Suprapubic skin (tissue), 4 donors: ENCODE results near the gene CXCL8. TPM values are rescaled to one million over a fixed set of nuclear protein-coding genes. Genes with fewer than 3 reads are reported as not detected.

ENCODE experiments used
- DNase-seq, 2 donors: peaks; one replicate each; pipeline ENCODE4 v3.0.0-alpha.2; 2019; ENCODE audit warnings: low spot score in 2 of 2
- H3K27ac ChIP-seq: fragments of 200-600 bp; sonication (generic); one replicate; pipeline ENCODE4 v1.5.1; 2019
- H3K27me3 ChIP-seq: fragments of 200-600 bp; sonication (generic); one replicate; pipeline ENCODE4 v1.5.1; 2019
- H3K36me3 ChIP-seq: fragments of 200-600 bp; sonication (generic); one replicate; pipeline ENCODE4 v1.5.1; 2019
- H3K4me1 ChIP-seq: fragments of 200-600 bp; sonication (generic); one replicate; pipeline ENCODE4 v1.5.1; 2019
- H3K4me3 ChIP-seq: fragments of 200-600 bp; sonication (generic); one replicate; pipeline ENCODE4 v1.5.1; 2019; ENCODE audit warnings: mild to moderate bottlenecking
- H3K9me3 ChIP-seq: fragments of 200-600 bp; sonication (generic); one replicate; pipeline ENCODE4 v1.5.1; 2019
- CTCF ChIP-seq, 2 donors: fragments of 200-600 bp in 1 of 2; fragments of 450-650 bp in 1 of 2; sonication (generic) in 1 of 2; IDR thresholded peaks; one replicate each; pipeline ENCODE4 v1.5.1; 2016 to 2019; ENCODE audit warnings: antibody characterized with exemption in 2 of 2, mild to moderate bottlenecking in 1 of 2, moderate library complexity in 1 of 2
- EP300 ChIP-seq: sonication (generic); formaldehyde crosslinking; IDR thresholded peaks from one replicate; pipeline ENCODE4 v1.6.1; 2017; ENCODE audit warnings: antibody characterized with exemption
- POLR2A ChIP-seq, 2 donors: fragments of 450-650 bp; IDR thresholded peaks; one replicate each; pipeline ENCODE4 v1.6.1; 2017; ENCODE audit warnings: antibody characterized with exemption in 2 of 2, mild to moderate bottlenecking in 2 of 2, moderate library complexity in 2 of 2
- POLR2AphosphoS5 ChIP-seq, 3 donors: sonication (generic); formaldehyde crosslinking; IDR thresholded peaks; one replicate each; pipeline ENCODE4 v1.6.1; 2017; ENCODE audit warnings: antibody characterized with exemption in 3 of 3
- WGBS: methylation state at CpG from one replicate; pipeline ENCODE4 v1.1.5; 2018; 5-methylcytosine and 5-hydroxymethylcytosine counted together
- total RNA-seq, 4 donors: library from RNA; depleted of rRNA; stranded (reverse); fragments of >200 nt; gene quantifications; one replicate each; pipeline ENCODE4 v1.1.0, GENCODE V29; 2016

Gene CXCL8
- total RNA-seq, 4 donors from 2014 or later = 1.5 TPM; not detected in 3

GRCh38 chr4:73735231-73735630 is 5.1 kb upstream of the CXCL8 start:
- WGBS = 57% methylated on average over 3 of the region's 3 CpGs
- Histone ChIP-seq H3K4me3 (no peak overlapping the region), H3K9me3 (no peaks in the 10 kb centered on the region), H3K4me1 (peaks cover 10% of the 10 kb centered on the region), H3K36me3 (no peaks in the 10 kb centered on the region), H3K27me3 (no peaks in the 10 kb centered on the region), H3K27ac (no peak overlapping the region)
- no peak for TF ChIP-seq POLR2A (IDR thresholded peaks at IDR 0.05)
- no peak for TF ChIP-seq EP300
- no peak for TF ChIP-seq POLR2AphosphoS5 (IDR thresholded peaks at IDR 0.05)
- TF ChIP-seq CTCF (IDR thresholded peaks at IDR 0.05) = no peak
- DNase-seq = no peak

DNA sequence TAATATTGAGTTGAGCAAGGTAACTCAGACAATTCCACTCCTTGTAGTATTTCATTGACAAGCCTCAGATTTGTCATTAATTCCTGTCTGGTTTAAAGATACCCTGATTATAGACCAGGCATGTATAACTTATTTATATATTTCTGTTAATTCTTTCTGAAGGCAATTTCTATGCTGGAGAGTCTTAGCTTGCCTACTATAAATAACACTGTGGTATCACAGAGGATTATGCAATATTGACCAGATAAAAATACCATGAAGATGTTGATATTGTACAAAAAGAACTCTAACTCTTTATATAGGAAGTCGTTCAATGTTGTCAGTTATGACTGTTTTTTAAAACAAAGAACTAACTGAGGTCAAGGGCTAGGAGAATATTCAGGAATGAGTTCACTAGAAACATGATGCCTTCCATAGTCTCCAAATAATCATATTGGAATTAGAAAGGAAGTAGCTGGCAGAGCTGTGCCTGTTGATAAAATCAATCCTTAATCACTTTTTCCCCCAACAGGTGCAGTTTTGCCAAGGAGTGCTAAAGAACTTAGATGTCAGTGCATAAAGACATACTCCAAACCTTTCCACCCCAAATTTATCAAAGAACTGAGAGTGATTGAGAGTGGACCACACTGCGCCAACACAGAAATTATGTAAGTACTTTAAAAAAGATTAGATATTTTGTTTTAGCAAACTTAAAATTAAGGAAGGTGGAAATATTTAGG is 821 bp downstream of the CXCL8 start:
- DNase-seq = no peak
- Histone ChIP-seq H3K4me1 (peaks cover 9% of the 10 kb centered on the region), H3K27me3 (no peaks in the 10 kb centered on the region), H3K9me3 (no peaks in the 10 kb centered on the region), H3K4me3 (no peak overlapping the region), H3K36me3 (no peaks in the 10 kb centered on the region), H3K27ac (no peak overlapping the region)
- 79% methylated on average over 2 of the region's 2 CpGs for WGBS
- TF ChIP-seq POLR2A (IDR thresholded peaks at IDR 0.05) = no peak
- TF ChIP-seq CTCF (IDR thresholded peaks at IDR 0.05) = no peak
- TF ChIP-seq POLR2AphosphoS5 (IDR thresholded peaks at IDR 0.05) = no peak
- no peak for TF ChIP-seq EP300

DNA sequence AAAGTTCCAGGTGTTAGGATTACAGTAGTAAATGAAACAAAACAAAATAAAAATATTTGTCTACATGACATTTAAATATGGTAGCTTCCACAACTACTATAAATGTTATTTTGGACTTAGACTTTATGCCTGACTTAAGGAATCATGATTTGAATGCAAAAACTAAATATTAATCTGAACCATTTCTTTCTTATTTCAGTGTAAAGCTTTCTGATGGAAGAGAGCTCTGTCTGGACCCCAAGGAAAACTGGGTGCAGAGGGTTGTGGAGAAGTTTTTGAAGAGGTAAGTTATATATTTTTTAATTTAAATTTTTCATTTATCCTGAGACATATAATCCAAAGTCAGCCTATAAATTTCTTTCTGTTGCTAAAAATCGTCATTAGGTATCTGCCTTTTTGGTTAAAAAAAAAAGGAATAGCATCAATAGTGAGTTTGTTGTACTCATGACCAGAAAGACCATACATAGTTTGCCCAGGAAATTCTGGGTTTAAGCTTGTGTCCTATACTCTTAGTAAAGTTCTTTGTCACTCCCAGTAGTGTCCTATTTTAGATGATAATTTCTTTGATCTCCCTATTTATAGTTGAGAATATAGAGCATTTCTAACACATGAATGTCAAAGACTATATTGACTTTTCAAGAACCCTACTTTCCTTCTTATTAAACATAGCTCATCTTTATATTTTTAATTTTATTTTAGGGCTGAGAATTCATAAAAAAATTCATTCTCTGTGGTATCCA is 1.6 kb downstream of the CXCL8 start:
- WGBS = 73% methylated on average over 1 of the region's 1 CpG

DNA sequence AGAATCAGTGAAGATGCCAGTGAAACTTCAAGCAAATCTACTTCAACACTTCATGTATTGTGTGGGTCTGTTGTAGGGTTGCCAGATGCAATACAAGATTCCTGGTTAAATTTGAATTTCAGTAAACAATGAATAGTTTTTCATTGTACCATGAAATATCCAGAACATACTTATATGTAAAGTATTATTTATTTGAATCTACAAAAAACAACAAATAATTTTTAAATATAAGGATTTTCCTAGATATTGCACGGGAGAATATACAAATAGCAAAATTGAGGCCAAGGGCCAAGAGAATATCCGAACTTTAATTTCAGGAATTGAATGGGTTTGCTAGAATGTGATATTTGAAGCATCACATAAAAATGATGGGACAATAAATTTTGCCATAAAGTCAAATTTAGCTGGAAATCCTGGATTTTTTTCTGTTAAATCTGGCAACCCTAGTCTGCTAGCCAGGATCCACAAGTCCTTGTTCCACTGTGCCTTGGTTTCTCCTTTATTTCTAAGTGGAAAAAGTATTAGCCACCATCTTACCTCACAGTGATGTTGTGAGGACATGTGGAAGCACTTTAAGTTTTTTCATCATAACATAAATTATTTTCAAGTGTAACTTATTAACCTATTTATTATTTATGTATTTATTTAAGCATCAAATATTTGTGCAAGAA is 2.3 kb downstream of the CXCL8 start:
- H3K27ac ChIP-seq = no peak overlapping the region
- TF ChIP-seq POLR2A (IDR thresholded peaks at IDR 0.05) (no peak), POLR2AphosphoS5 (IDR thresholded peaks at IDR 0.05) (no peak), CTCF (IDR thresholded peaks at IDR 0.05) (no peak), EP300 (no peak)
- H3K27me3 ChIP-seq = no peaks in the 10 kb centered on the region
- H3K9me3 ChIP-seq = no peaks in the 10 kb centered on the region
- no peak overlapping the region for H3K4me3 ChIP-seq
- no peak for DNase-seq
- H3K36me3 ChIP-seq = no peaks in the 10 kb centered on the region
- WGBS = 89% methylated on average over 2 of the region's 2 CpGs
- H3K4me1 ChIP-seq = peaks cover 9% of the 10 kb centered on the region

More for the DNA sequence above, 1.6 kb downstream of the CXCL8 start:
- H3K27me3 ChIP-seq = no peaks in the 10 kb centered on the region
- no peaks in the 10 kb centered on the region for H3K9me3 ChIP-seq
- no peak overlapping the region for H3K27ac ChIP-seq
- DNase-seq = no peak
- H3K4me3 ChIP-seq = no peak overlapping the region
- TF ChIP-seq EP300 (no peak), CTCF (IDR thresholded peaks at IDR 0.05) (no peak), POLR2A (IDR thresholded peaks at IDR 0.05) (no peak), POLR2AphosphoS5 (IDR thresholded peaks at IDR 0.05) (no peak)
- no peaks in the 10 kb centered on the region for H3K36me3 ChIP-seq
- peaks cover 9% of the 10 kb centered on the region for H3K4me1 ChIP-seq

- TF ChIP-seq POLR2A (IDR thresholded peaks at IDR 0.05) = no peak
- no peak for TF ChIP-seq EP300
- TF ChIP-seq POLR2AphosphoS5 (IDR thresholded peaks at IDR 0.05) = no peak
- no peak for TF ChIP-seq CTCF (IDR thresholded peaks at IDR 0.05)
- Histone ChIP-seq H3K27ac (no peak overlapping the region), H3K4me3 (no peak overlapping the region), H3K27me3 (no peaks in the 10 kb centered on the region), H3K36me3 (no peaks in the 10 kb centered on the region), H3K9me3 (no peaks in the 10 kb centered on the region), H3K4me1 (peaks cover 9% of the 10 kb centered on the region)
- WGBS = 68% methylated on average over 1 of the region's 1 CpG
- DNase-seq = no peak
Measured at GRCh38 chr4:73743281-73743680, 2.9 kb downstream of the CXCL8 start.
